GM12878 (cell line): ENCODE measurements around the gene TOMM5. TPM values are rescaled to one million over a fixed set of nuclear protein-coding genes. Genes with fewer than 3 reads are reported as not detected.

Experiments
- CHD4 ChIP-seq: fragments of 200-600 bp; sonication (generic); IDR thresholded peaks from 2 replicates; pipeline ENCODE4 v1.6.1; 2016; ENCODE audit warnings: mild to moderate bottlenecking
- IKZF2 ChIP-seq, 2 experiments: fragments of 450-650 bp; IDR thresholded peaks; 2 replicates each; pipeline ENCODE4 v1.6.1; 2017; ENCODE audit warnings: mild to moderate bottlenecking in 2 of 2, moderate library complexity in 2 of 2
- MTA2 ChIP-seq: fragments of 450-650 bp; IDR thresholded peaks from 2 replicates; pipeline ENCODE4 v1.6.1; 2016; ENCODE audit warnings: low read depth, mild to moderate bottlenecking, moderate library complexity
- MYB ChIP-seq: fragments of 150-350 bp; IDR thresholded peaks from 2 replicates; pipeline ENCODE4 v1.6.1; 2014; ENCODE audit warnings: mild to moderate bottlenecking, low read depth, low read length, borderline replicate concordance
- NBN ChIP-seq: fragments of 450-650 bp; IDR thresholded peaks from 2 replicates; pipeline ENCODE4 v1.6.1; 2016
- NFXL1 ChIP-seq: fragments of 450-650 bp; IDR thresholded peaks from 2 replicates; pipeline ENCODE4 v1.6.1; 2017; ENCODE audit warnings: antibody characterized with exemption, mild to moderate bottlenecking, borderline replicate concordance
- PAX8 ChIP-seq: fragments of 450-650 bp; IDR thresholded peaks from 2 replicates; pipeline ENCODE4 v1.6.1; 2017; ENCODE audit warnings: mild to moderate bottlenecking, moderate library complexity
- RB1 ChIP-seq: fragments of 450-650 bp; formaldehyde crosslinking; IDR thresholded peaks from 2 replicates; pipeline ENCODE4 v1.6.1; 2017; ENCODE audit warnings: mild to moderate bottlenecking, borderline replicate concordance
- SMAD1 ChIP-seq: fragments of 450-650 bp; IDR thresholded peaks from 2 replicates; pipeline ENCODE4 v1.6.1; 2018; ENCODE audit warnings: mild to moderate bottlenecking, low read depth; ENCODE audit not compliant: partially characterized antibody
- TBL1XR1 ChIP-seq: IDR thresholded peaks from 2 replicates; pipeline ENCODE4 v1.6.1; 2012; ENCODE audit warnings: low read depth, low read length, improper control_type of control experiment
- TCF7 ChIP-seq: IDR thresholded peaks from 2 replicates; pipeline ENCODE4 v1.6.1; 2014; ENCODE audit warnings: antibody characterized with exemption, borderline replicate concordance
- ZNF384 ChIP-seq: IDR thresholded peaks from 2 replicates; pipeline ENCODE4 v1.6.1; 2012; ENCODE audit warnings: low read depth, mild to moderate bottlenecking, low read length, improper control_type of control experiment, borderline replicate concordance
- ZNF622 ChIP-seq: fragments of 450-650 bp; IDR thresholded peaks from 2 replicates; pipeline ENCODE4 v1.6.1; 2017; ENCODE audit warnings: mild to moderate bottlenecking, inconsistent platforms
- polyA plus RNA-seq, 11 experiments: library from polyadenylated mRNA; depleted of rRNA in 4 of 11; unstranded in 6 of 11; stranded (reverse) in 5 of 11; fragments of >200 nt; fragmentation: Nextera tagmentation in 4 of 11; fragmentation: Illumina TruSeq in 1 of 11; extraction: Ambion mirVana in 4 of 11; extraction: Trizol in 1 of 11; gene quantifications; 1 replicate in 1 of 11; 2 replicates in 10 of 11; pipeline versions ENCODE4 v1.2.1 to v1.2.3, GENCODE V29; 2011 to 2016; ENCODE audit warnings: inconsistent platforms in 2 of 11, missing spikeins in 2 of 11, low read depth in 1 of 11
- total RNA-seq, 4 experiments: library from RNA; depleted of rRNA in 3 of 4; stranded (reverse); fragments of >200 nt in 3 of 4; fragmentation: Illumina TruSeq in 1 of 4; extraction: Trizol in 1 of 4; gene quantifications; 2 replicates each; pipeline versions ENCODE4 v1.2.1 to v1.2.3, GENCODE V29; 2013 to 2021
- TF ChIP-seq, protein P1 (sequence below): IDR thresholded peaks from 2 replicates; pipeline ENCODE4 v1.6.1; 2012; ENCODE audit warnings: low read depth, low read length, improper control_type of control experiment
- TF ChIP-seq, protein P2 (sequence below): IDR thresholded peaks from 2 replicates; pipeline ENCODE4 v1.6.1; 2012; ENCODE audit warnings: low read depth, low read length, improper control_type of control experiment
- TF ChIP-seq, protein P3 (sequence below): fragments of 450-650 bp; IDR thresholded peaks from 2 replicates; pipeline ENCODE4 v1.6.1; 2016; ENCODE audit warnings: mild to moderate bottlenecking, moderate library complexity, borderline replicate concordance
- TF ChIP-seq, protein P4 (sequence below): fragments of 450-650 bp; IDR thresholded peaks from 2 replicates; pipeline ENCODE4 v1.6.1; 2017; ENCODE audit warnings: mild to moderate bottlenecking, low read depth, inconsistent platforms; ENCODE audit not compliant: poor library complexity, severe bottlenecking
- TF ChIP-seq, protein P5 (sequence below): fragments of 450-650 bp; IDR thresholded peaks from 2 replicates; pipeline ENCODE4 v1.6.1; 2017; ENCODE audit warnings: mild to moderate bottlenecking, moderate library complexity

The TOMM5 gene
- total and polyA plus RNA-seq, 10 of the 15 experiments (the other 5 are each of a cell fraction or from before 2014, with no cell fraction given): 152 to 1,143 (median 351) TPM

DNA sequence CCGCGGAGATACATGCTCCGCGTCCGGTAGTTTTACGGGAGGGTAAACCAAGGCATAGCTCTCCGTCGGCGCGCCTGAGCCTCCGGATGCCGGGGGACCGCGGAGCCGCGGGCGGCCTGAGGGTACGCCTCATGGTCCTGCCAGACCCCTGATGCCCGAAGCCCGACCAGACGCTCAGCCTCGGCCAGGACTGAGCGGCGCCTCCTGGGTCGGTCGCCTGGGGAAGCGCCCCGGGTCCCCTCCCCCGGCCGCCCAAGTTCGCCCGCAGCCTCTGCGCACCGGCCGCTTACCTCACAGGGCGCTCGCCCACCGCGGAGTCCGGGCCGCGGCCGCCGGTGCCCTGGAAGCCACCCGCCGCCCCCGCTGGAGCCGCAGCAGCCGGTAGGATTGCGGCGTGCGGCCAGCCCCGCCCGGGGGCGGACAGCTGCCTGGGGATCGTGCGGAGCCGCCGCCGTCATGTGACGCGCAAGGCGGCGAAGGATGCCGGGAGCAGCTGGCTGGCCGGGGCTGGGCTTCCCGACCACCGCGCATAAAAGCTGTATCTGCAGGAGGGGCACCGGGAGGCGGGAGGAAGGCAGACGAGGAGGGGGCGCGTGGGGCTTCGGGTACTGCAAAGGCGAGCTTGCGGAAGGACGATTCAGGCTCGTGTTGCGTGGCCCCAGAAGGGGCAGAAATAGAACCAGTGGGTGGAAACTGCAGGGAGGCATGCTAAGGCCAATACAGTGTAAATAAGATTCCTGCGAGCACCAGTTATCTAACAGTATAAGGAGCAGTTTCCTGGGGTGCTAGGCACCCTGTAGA lies 16.3 kb downstream of the TOMM5 start, which contains the start of gene FBXO10 (continued):
- TF ChIP-seq, protein P1, sequence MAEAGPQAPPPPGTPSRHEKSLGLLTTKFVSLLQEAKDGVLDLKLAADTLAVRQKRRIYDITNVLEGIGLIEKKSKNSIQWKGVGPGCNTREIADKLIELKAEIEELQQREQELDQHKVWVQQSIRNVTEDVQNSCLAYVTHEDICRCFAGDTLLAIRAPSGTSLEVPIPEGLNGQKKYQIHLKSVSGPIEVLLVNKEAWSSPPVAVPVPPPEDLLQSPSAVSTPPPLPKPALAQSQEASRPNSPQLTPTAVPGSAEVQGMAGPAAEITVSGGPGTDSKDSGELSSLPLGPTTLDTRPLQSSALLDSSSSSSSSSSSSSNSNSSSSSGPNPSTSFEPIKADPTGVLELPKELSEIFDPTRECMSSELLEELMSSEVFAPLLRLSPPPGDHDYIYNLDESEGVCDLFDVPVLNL: no peak
- TF ChIP-seq MYB (0 out of 2 replicates have a peak, but pooled peaks have one; percentile 10), NFXL1 (no peak), IKZF2 (IDR thresholded peaks at IDR 0.05) (peak; percentile 10 to 30; a peak in 1 of 4 replicates), MTA2 (no peak), ZNF622 (no peak), ZNF384 (no peak), TBL1XR1 (no peak), PAX8 (no peak), SMAD1 (no peak), CHD4 (no peak), TCF7 (no peak), NBN (no peak), RB1 (0 out of 2 replicates have a peak, but pooled peaks have one; percentile 20)
- TF ChIP-seq, protein P2, sequence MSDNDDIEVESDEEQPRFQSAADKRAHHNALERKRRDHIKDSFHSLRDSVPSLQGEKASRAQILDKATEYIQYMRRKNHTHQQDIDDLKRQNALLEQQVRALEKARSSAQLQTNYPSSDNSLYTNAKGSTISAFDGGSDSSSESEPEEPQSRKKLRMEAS: peak; percentile 76; the same call in 1 of the 2 replicates
- TF ChIP-seq, protein P3, sequence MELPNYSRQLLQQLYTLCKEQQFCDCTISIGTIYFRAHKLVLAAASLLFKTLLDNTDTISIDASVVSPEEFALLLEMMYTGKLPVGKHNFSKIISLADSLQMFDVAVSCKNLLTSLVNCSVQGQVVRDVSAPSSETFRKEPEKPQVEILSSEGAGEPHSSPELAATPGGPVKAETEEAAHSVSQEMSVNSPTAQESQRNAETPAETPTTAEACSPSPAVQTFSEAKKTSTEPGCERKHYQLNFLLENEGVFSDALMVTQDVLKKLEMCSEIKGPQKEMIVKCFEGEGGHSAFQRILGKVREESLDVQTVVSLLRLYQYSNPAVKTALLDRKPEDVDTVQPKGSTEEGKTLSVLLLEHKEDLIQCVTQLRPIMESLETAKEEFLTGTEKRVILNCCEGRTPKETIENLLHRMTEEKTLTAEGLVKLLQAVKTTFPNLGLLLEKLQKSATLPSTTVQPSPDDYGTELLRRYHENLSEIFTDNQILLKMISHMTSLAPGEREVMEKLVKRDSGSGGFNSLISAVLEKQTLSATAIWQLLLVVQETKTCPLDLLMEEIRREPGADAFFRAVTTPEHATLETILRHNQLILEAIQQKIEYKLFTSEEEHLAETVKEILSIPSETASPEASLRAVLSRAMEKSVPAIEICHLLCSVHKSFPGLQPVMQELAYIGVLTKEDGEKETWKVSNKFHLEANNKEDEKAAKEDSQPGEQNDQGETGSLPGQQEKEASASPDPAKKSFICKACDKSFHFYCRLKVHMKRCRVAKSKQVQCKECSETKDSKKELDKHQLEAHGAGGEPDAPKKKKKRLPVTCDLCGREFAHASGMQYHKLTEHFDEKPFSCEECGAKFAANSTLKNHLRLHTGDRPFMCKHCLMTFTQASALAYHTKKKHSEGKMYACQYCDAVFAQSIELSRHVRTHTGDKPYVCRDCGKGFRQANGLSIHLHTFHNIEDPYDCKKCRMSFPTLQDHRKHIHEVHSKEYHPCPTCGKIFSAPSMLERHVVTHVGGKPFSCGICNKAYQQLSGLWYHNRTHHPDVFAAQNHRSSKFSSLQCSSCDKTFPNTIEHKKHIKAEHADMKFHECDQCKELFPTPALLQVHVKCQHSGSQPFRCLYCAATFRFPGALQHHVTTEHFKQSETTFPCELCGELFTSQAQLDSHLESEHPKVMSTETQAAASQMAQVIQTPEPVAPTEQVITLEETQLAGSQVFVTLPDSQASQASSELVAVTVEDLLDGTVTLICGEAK: no peak
- TF ChIP-seq, protein P4, sequence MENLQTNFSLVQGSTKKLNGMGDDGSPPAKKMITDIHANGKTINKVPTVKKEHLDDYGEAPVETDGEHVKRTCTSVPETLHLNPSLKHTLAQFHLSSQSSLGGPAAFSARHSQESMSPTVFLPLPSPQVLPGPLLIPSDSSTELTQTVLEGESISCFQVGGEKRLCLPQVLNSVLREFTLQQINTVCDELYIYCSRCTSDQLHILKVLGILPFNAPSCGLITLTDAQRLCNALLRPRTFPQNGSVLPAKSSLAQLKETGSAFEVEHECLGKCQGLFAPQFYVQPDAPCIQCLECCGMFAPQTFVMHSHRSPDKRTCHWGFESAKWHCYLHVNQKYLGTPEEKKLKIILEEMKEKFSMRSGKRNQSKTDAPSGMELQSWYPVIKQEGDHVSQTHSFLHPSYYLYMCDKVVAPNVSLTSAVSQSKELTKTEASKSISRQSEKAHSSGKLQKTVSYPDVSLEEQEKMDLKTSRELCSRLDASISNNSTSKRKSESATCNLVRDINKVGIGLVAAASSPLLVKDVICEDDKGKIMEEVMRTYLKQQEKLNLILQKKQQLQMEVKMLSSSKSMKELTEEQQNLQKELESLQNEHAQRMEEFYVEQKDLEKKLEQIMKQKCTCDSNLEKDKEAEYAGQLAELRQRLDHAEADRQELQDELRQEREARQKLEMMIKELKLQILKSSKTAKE: no peak
- TF ChIP-seq, protein P5, sequence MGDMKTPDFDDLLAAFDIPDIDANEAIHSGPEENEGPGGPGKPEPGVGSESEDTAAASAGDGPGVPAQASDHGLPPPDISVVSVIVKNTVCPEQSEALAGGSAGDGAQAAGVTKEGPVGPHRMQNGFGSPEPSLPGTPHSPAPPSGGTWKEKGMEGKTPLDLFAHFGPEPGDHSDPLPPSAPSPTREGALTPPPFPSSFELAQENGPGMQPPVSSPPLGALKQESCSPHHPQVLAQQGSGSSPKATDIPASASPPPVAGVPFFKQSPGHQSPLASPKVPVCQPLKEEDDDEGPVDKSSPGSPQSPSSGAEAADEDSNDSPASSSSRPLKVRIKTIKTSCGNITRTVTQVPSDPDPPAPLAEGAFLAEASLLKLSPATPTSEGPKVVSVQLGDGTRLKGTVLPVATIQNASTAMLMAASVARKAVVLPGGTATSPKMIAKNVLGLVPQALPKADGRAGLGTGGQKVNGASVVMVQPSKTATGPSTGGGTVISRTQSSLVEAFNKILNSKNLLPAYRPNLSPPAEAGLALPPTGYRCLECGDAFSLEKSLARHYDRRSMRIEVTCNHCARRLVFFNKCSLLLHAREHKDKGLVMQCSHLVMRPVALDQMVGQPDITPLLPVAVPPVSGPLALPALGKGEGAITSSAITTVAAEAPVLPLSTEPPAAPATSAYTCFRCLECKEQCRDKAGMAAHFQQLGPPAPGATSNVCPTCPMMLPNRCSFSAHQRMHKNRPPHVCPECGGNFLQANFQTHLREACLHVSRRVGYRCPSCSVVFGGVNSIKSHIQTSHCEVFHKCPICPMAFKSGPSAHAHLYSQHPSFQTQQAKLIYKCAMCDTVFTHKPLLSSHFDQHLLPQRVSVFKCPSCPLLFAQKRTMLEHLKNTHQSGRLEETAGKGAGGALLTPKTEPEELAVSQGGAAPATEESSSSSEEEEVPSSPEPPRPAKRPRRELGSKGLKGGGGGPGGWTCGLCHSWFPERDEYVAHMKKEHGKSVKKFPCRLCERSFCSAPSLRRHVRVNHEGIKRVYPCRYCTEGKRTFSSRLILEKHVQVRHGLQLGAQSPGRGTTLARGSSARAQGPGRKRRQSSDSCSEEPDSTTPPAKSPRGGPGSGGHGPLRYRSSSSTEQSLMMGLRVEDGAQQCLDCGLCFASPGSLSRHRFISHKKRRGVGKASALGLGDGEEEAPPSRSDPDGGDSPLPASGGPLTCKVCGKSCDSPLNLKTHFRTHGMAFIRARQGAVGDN: peak; percentile 97
